ENCODE results near the gene TENT5D. TPM values are rescaled to one million over a fixed set of nuclear protein-coding genes. Genes with fewer than 3 reads are reported as not detected.
A peak's percentile ranks its signal among the peaks of the same experiment; 100 is the strongest.
"Not testable (repeated sequence)": the region's sequence is repeated elsewhere in the genome, so short reads cannot be mapped to it uniquely, and the experiment has no call there.

TENT5D gene
- total RNA-seq, 2 donors from 2014 or later: 0.23 to 1.9 TPM

GRCh38 chrX:80423744-80424143, 3.5 kb downstream of the TENT5D start:
- TF ChIP-seq CTCF (IDR thresholded peaks at IDR 0.05) (no peak), POLR2A (IDR thresholded peaks at IDR 0.05) (no peak), POLR2AphosphoS5 (IDR thresholded peaks at IDR 0.05) (no peak)
- intact Hi-C loops (cut with DNase I): no loop called here
- no peaks in the 10 kb centered on the region for H3K9me3 ChIP-seq
- no peak for DNase-seq (ENCODE audit: low spot score)
- no peaks in the 10 kb centered on the region for H3K27me3 ChIP-seq (replicated peaks; ENCODE audit: insufficient read depth)
- H3K27ac ChIP-seq: no peak overlapping the region
- no peak overlapping the region for H3K4me3 ChIP-seq
- 47% methylated on average over 2 of the region's 2 CpGs for WGBS
- H3K4me1 ChIP-seq (replicated peaks): no peaks in the 10 kb centered on the region
- H3K36me3 ChIP-seq: no peaks in the 10 kb centered on the region

GRCh38 chrX:80430826-80431504, 10.7 kb downstream of the TENT5D start:
- no peak overlapping the region for H3K27ac ChIP-seq
- intact Hi-C loops (cut with DNase I): loop anchor here (5.0 kb wide), 1 partner anchor 146 kb away; no protein-coding TSS in a partner anchor
- H3K4me1 ChIP-seq (replicated peaks): no peaks in the 10 kb centered on the region
- no peaks in the 10 kb centered on the region for H3K9me3 ChIP-seq
- no peaks in the 10 kb centered on the region for H3K27me3 ChIP-seq (replicated peaks; ENCODE audit: insufficient read depth)
- 78% methylated on average over 2 of the region's 3 CpGs for WGBS
- H3K4me3 ChIP-seq: no peak overlapping the region
- no peaks in the 10 kb centered on the region for H3K36me3 ChIP-seq
- no peak for DNase-seq (ENCODE audit: low spot score)
- TF ChIP-seq POLR2A (IDR thresholded peaks at IDR 0.05) (no peak), CTCF (IDR thresholded peaks at IDR 0.05) (peak in 1 of 4 experiments; percentile 16)

- DNase-seq (ENCODE audit: low spot score): no peak
- Histone ChIP-seq H3K27ac (no peak overlapping the region), H3K27me3 (replicated peaks; ENCODE audit: insufficient read depth) (no peaks in the 10 kb centered on the region), H3K4me1 (replicated peaks) (no peaks in the 10 kb centered on the region), H3K9me3 (no peaks in the 10 kb centered on the region), H3K36me3 (no peaks in the 10 kb centered on the region), H3K4me3 (no peak overlapping the region)
- intact Hi-C loops (cut with DNase I): loop anchor here (5.0 kb wide), 1 partner anchor 146 kb away; no protein-coding TSS in a partner anchor
- no peak for TF ChIP-seq CTCF (IDR thresholded peaks at IDR 0.05)
- no peak for TF ChIP-seq POLR2AphosphoS5 (IDR thresholded peaks at IDR 0.05)
- TF ChIP-seq POLR2A (IDR thresholded peaks at IDR 0.05): no peak
These were observed 11.2 kb downstream of the TENT5D start for GRCh38 chrX:80431505-80431832.

GRCh38 chrX:80432441-80432840, 12.2 kb downstream of the TENT5D start:
- Histone ChIP-seq H3K36me3 (no peaks in the 10 kb centered on the region), H3K27me3 (replicated peaks; ENCODE audit: insufficient read depth) (no peaks in the 10 kb centered on the region), H3K4me3 (no peak overlapping the region), H3K9me3 (no peaks in the 10 kb centered on the region), H3K27ac (no peak overlapping the region), H3K4me1 (replicated peaks) (no peaks in the 10 kb centered on the region)
- DNase-seq (ENCODE audit: low spot score): no peak
- intact Hi-C loops (cut with DNase I): loop anchor here (5.0 kb wide), 1 partner anchor 145 kb away; no protein-coding TSS in a partner anchor
- 88% methylated on average over 3 of the region's 3 CpGs for WGBS
- TF ChIP-seq POLR2A (IDR thresholded peaks at IDR 0.05) (no peak), CTCF (IDR thresholded peaks at IDR 0.05) (no peak), POLR2AphosphoS5 (IDR thresholded peaks at IDR 0.05) (no peak)

GRCh38 chrX:80432863-80433262, 12.6 kb downstream of the TENT5D start:
- no peak overlapping the region for H3K27ac ChIP-seq
- no peaks in the 10 kb centered on the region for H3K9me3 ChIP-seq
- H3K4me1 ChIP-seq (replicated peaks): no peaks in the 10 kb centered on the region
- DNase-seq (ENCODE audit: low spot score): no peak
- H3K27me3 ChIP-seq (replicated peaks; ENCODE audit: insufficient read depth): no peaks in the 10 kb centered on the region
- H3K36me3 ChIP-seq: no peaks in the 10 kb centered on the region
- no CpG with 5 or more reads among the region's 1 CpG for WGBS
- H3K4me3 ChIP-seq: no peak overlapping the region
- intact Hi-C loops (cut with DNase I): loop anchor here (5.0 kb wide), 1 partner anchor 144 kb away; no protein-coding TSS in a partner anchor
- TF ChIP-seq CTCF (IDR thresholded peaks at IDR 0.05) (no peak), POLR2AphosphoS5 (IDR thresholded peaks at IDR 0.05) (no peak), POLR2A (IDR thresholded peaks at IDR 0.05) (no peak)

GRCh38 chrX:80468166-80468565, 47.9 kb downstream of the TENT5D start:
- H3K4me1 ChIP-seq (replicated peaks); H3K4me3 ChIP-seq; H3K27me3 ChIP-seq (replicated peaks; ENCODE audit: insufficient read depth); H3K36me3 ChIP-seq; DNase-seq (ENCODE audit: low spot score); intact Hi-C loops (cut with DNase I); H3K27ac ChIP-seq; H3K9me3 ChIP-seq: not testable (repeated sequence)
- 88% methylated on average over 4 of the region's 4 CpGs for WGBS

All from prostate gland (tissue), 2 donors.